ENCODE measurements around the gene OPCML. TPM values are rescaled to one million over a fixed set of nuclear protein-coding genes. Genes with fewer than 3 reads are reported as not detected.
A peak's percentile ranks its signal among the peaks of the same experiment; 100 is the strongest.

Gene OPCML
- total and polyA plus RNA-seq, 2 experiments from 2014 or later = 1.2 to 4.4 TPM

- Histone ChIP-seq H3K79me2 (replicated peaks; ENCODE audit: insufficient read depth) (no peaks in the 10 kb centered on the region), H3K9me2 (ENCODE audit: insufficient read depth) (no peaks in the 10 kb centered on the region), H3K4me3 (no peak overlapping the region), H4K20me1 (replicated peaks; ENCODE audit: insufficient read depth) (no peaks in the 10 kb centered on the region), H2AFZ (no peak overlapping the region), H3F3A (replicated peaks; ENCODE audit: low read depth) (no peaks in the 10 kb centered on the region), H3K27me3 (ENCODE audit: insufficient read depth) (no peaks in the 10 kb centered on the region), H3K36me3 (ENCODE audit: insufficient read depth) (no peaks in the 10 kb centered on the region), H3K4me2 (no peak overlapping the region), H3K4me1 (ENCODE audit: insufficient read depth) (peaks cover 8% of the 10 kb centered on the region; the same call in 1 of the 2 replicates), H3K27ac (ENCODE audit: low read depth) (no peak overlapping the region)
- H3K4me3 Mint-ChIP-seq = no peak overlapping the region
- peaks cover 10% of the 10 kb centered on the region for H3K4me1 Mint-ChIP-seq
- peak; percentile 90 for ATAC-seq
- no peaks in the 10 kb centered on the region for H3K9me3 Mint-ChIP-seq
- H3K27ac Mint-ChIP-seq = no peak overlapping the region
- peaks cover 2% of the 10 kb centered on the region for H3K27me3 Mint-ChIP-seq (ENCODE audit: insufficient read depth, low read depth, poor library complexity)
- DNase-seq (ENCODE audit: low spot score) = peak; percentile 80
- H3K36me3 Mint-ChIP-seq (ENCODE audit: low read depth) = no peaks in the 10 kb centered on the region
- no peak for TF ChIP-seq ZNF462 (CRISPR knock-in tag; IDR thresholded peaks at IDR 0.05)
- peak; percentile 65 to 79 for TF ChIP-seq CTCF (conservative IDR thresholded peaks at IDR 0.05; ENCODE audit: low read depth in 2 of 2)
Measured at GRCh38 chr11:133156986-133157745, 375.1 kb downstream of the OPCML start.

GRCh38 chr11:133154781-133155180 is 377.5 kb downstream of the OPCML start:
- Mint-ChIP-seq H3K4me1 (peaks cover 13% of the 10 kb centered on the region), H3K9me3 (no peaks in the 10 kb centered on the region), H3K27me3 (ENCODE audit: insufficient read depth, low read depth, poor library complexity) (no peaks in the 10 kb centered on the region), H3K4me3 (no peak overlapping the region), H3K36me3 (ENCODE audit: low read depth) (no peaks in the 10 kb centered on the region), H3K27ac (no peak overlapping the region)
- Histone ChIP-seq H4K20me1 (replicated peaks; ENCODE audit: insufficient read depth) (no peaks in the 10 kb centered on the region), H3K4me3 (no peak overlapping the region), H3K27me3 (ENCODE audit: insufficient read depth) (no peaks in the 10 kb centered on the region), H2AFZ (no peak overlapping the region), H3K79me2 (replicated peaks; ENCODE audit: insufficient read depth) (no peaks in the 10 kb centered on the region), H3K4me2 (no peak overlapping the region), H3K27ac (ENCODE audit: low read depth) (no peak overlapping the region), H3K9me2 (ENCODE audit: insufficient read depth) (no peaks in the 10 kb centered on the region), H3K36me3 (ENCODE audit: insufficient read depth) (no peaks in the 10 kb centered on the region), H3F3A (replicated peaks; ENCODE audit: low read depth) (no peaks in the 10 kb centered on the region), H3K4me1 (ENCODE audit: insufficient read depth) (peaks cover 8% of the 10 kb centered on the region; the same call in 1 of the 2 replicates)
- DNase-seq (ENCODE audit: low spot score) (no peak), ATAC-seq (no peak)
- TF ChIP-seq ETS1 (IDR thresholded peaks at IDR 0.05) (no peak), EZH2phosphoT487 (IDR thresholded peaks at IDR 0.05; ENCODE audit: unreplicated experiment) (no peak)

All from GM23338 (cell line).